Dermis microvascular lymphatic vessel endothelial cell (primary cell): ENCODE data around the gene RNASE12. TPM values are rescaled to one million over a fixed set of nuclear protein-coding genes. Genes with fewer than 3 reads are reported as not detected.
"Not testable (repeated sequence)": the region's sequence is repeated elsewhere in the genome, so short reads cannot be mapped to it uniquely, and the experiment has no call there.

Experiments used
- DNase-seq, 2 donors: peaks; one replicate each; pipeline versions ENCODE4 v3.0.0 to v3.0.0-alpha.2; 2010; ENCODE audit warnings: low read depth in 2 of 2
- total RNA-seq: library from RNA; depleted of rRNA; stranded (reverse); fragments of >200 nt; gene quantifications from 2 replicates; pipeline ENCODE4 v1.2.1, GENCODE V29; 2014

RNASE12 gene
- total RNA-seq, 1 donor from 2014 or later: not detected

DNA sequence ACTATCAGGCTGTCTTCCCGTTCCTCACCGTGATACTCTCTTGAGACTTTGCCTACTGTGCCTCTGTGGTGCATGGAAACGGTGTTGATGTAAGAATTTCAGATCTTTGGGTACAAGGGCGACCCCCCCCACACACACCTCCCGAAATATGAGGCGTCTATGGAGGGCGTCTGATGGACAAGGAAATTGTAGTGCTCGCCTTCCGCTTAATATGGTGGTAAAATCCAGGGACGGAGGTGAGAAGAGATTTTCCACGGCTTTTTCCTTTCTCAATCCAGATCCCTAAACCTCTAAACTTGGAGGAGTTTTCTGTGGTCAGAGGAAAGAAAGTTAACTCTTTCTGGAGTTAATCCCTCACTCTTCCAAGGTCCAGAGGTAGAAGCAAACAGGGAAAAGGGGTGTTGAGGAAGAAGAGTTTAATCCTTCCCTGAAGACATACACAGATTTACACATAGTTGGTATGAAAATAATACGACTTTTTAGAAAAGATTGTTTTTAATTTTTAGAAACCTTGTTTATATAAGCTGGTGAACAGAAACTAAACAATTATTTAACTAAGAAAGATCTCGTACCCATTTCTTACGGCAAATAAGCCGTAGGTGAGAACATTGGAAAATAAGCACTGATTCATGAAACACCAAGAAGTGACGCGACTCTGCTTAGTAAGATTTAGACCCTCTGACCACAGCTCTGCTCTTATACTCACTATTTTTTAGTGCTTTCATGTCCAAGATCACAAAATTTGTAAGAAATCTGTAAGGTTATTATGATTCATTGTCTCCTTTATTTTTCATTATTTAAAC lies 23.1 kb upstream of the RNASE12 start:
- no peak for DNase-seq

DNA sequence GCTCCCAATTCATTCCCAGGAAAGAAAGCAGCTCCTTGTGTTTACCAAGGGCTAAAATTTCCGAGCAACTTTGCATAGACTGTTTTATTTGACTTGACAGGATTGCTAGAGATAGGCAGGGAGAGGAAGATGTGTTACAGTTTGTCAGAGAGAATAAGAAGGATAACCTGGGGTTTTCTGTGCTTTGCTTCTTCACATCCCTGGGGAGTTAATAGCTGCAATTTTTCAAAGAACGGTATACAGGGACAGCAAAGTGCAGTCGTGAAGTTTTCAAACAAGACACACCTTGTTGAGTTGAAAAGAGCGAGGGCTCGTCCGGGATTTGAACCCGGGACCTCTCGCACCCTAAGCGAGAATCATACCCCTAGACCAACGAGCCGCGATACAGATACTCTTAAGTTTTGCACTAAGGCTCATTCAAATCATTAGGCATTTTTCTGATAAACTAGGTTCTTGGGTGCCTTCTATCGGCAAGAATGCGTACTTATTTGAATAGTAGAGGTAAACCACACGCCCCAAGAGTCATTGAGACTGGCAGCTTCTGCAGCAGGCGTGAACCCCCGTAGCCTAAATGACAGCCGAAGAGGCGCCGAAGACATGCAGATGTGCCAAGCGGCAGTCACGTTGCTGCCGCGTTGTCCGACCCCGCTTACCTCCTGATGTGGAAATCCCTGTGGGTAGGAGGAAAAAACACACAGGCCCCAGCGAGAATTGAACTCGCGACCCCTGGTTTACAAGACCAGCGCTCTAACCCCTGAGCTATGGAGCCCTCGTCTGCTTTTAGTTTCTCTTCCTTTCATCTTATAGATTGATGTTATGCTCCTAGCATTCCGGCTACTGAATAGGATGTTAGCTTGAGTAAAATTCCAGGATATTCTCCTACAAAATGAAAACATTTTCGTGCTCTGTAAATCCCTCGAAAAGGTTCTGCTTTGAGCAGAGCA lies 22.2 kb upstream of the RNASE12 start:
- DNase-seq: peak; percentile 90 to 96

GRCh38 chr14:20612403-20612802 lies 21.2 kb upstream of the RNASE12 start:
- no peak for DNase-seq

DNA sequence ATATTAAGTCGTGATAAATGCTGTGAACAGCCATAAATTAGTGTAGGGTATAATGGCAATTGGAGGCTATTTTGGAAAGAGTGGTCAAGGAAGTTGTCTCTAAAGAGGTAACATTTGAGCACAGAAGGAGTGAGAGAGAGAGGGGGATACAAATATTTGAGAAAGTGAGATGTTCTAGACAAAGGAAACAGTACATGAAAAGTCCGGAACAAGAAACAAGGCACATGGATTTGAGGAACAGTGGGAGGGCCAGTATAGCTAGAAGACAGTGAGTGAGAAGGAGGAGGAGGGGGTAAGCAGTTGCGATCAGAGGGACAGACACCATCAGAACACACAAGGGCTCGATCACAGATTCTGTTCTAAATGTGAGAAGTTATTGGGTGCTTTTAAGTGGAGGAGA lies 20.1 kb upstream of the RNASE12 start:
- DNase-seq: no peak

DNA sequence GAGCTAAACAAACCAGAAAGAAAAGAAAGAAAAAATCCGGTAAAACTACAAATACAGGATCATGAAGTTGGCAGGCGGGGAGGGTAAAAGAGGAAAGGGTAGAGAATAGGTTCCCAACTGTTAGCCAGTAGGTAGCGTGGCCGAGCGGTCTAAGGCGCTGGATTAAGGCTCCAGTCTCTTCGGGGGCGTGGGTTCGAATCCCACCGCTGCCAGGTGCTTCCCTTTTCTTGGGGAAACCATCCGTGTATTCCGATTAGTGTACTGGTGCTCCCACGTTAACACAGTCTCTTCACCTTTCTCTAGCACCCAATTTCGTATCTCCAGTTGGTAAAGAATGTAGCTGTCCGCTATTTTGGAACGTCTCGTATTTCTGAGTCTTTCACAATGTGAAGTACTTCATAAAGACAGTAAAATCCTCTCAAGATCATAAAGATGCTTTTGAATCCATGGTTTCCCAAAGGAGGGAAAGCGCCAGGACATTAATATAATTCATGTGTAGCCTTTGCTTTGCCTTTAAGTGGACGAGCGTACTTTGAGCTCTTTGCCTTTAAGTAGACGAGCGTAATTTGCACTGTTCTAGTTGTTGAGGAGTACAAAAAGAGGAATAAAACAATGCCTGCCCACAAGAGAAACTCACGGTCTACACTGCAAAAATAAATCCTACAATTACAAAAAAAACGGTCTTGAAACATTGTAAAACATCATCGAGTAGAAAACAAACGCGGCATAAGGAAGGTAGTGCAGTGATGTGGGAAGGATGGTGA lies 19.0 kb upstream of the RNASE12 start:
- peak; percentile 58 to 74 for DNase-seq

GRCh38 chr14:20609215-20610001 lies 18.2 kb upstream of the RNASE12 start:
- DNase-seq: peak; percentile 86

DNA sequence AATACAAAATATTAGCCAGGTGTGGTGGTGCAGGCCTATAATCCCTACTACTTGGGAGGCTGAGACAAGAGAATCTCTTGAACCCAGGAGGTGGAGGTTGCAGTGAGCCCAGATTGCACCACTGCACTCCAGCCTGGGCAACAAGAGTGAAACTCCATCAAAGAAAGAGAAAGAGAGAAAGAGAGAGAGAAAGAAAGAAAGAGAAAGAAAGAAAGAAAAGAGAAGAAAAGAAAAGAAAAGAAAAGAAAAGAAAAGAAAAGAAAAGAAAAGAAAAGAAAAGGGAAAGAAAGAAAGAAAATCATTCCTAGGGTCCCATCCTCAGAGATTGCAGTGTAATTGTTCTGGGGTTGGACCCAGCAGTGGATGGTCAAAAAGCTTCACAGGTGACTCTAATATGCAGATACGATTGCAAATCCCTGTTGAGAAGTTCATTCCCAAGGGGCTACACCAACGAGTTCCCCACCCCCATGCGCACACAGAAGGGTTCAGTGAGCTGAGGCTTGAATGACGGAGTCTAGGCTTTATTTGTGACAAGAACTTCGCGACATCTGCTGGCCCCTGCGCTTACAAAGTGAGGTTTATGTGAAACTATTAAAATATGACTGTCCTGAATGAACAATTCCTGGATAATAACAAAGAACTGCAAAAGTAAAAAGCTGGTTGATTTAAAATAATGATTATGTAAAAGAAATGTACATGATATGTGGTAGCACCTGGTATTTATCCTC lies 17.4 kb upstream of the RNASE12 start:
- DNase-seq: no peak

DNA sequence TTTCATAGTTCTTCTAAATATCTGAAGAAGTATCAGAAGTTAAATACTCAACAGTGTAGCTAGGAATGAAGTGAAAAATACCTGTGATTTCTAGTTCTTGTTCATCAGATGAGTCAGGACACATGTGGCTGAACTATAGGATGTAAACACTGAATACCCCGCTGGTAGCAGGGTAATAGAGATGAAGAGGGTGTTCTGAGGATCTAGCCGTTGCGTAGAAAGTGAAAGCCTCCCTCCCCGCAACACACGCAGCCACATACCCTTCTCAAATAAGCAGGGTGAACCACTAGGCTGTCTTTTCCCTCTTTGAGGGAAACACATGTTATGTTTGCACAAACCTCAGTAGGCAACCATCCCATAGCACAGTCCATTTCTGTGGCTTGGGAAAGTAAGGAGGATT lies 16.4 kb upstream of the RNASE12 start:
- DNase-seq: no peak

DNA sequence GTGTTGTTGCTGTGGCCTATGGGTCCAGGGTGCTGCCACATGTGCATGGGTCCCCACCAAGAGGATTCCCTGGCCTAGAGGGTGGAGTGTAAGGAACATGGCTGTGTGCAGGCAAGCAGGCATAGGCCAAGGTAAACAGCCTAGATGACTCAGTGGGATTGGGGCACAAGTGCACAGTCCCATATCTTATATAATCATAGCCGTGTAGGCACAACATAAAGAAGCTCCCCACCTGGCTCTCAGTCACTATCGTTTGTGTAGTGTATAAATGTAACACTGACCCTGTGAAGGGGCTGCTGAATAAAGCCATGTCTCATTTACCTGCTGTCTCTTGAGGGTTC lies 15.7 kb upstream of the RNASE12 start:
- no peak for DNase-seq

GRCh38 chr14:20606190-20606901 lies 15.2 kb upstream of the RNASE12 start:
- DNase-seq: peak; percentile 57 to 69

GRCh38 chr14:20603813-20604690 lies 12.9 kb upstream of the RNASE12 start:
- DNase-seq: no peak

GRCh38 chr14:20602583-20602982 lies 11.4 kb upstream of the RNASE12 start:
- no peak for DNase-seq

- DNase-seq: no peak
These were observed 10.3 kb upstream of the RNASE12 start for GRCh38 chr14:20601522-20601921.

DNA sequence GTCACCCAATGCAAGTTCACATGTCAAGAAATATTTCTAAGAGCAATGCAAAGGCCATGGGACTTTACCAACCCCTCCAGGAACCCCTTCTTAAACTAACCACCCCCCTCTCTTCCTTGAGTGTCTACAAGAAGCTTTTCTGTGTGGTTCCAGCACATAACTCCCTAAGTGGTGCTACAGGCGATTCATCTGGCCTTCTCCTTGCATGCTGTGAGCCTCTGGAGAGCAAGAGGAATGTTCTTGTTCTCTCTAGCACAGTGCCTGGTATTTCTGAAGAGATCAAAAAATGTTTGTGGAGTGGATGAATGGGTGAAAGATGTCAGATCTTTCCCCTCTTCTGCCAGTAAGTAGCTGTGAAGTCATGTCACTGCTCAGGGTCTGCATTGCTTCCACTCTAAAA lies 5.9 kb upstream of the RNASE12 start:
- no peak for DNase-seq

- not testable (repeated sequence) for DNase-seq
These were observed 4.5 kb upstream of the RNASE12 start for GRCh38 chr14:20595726-20596125.

DNA sequence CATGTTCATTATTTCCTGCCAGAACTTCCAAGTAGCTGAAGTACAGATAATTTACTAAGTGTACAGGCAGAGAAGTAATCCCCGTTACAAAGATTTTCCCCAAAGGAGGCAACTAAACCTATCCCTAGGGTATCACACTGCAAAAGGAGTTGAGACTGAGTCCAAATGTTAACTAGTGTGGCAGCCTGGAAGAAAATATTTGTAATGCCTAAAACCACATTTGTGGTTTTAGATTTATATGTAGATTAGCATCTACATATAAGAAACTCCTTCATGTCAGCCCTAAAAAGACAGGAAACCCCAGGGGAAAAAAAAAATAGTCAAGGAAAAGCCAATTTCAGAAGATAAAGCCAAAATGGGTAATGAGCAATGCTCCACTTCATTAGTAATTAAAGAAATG lies 1.4 kb upstream of the RNASE12 start:
- no peak for DNase-seq

- DNase-seq: no peak
These were observed 3.6 kb downstream of the RNASE12 start, which contains the start of gene RNASE11 for GRCh38 chr14:20587489-20588154. TSS of gene RNASE11 (minus strand) at chr14:20588001.

DNA sequence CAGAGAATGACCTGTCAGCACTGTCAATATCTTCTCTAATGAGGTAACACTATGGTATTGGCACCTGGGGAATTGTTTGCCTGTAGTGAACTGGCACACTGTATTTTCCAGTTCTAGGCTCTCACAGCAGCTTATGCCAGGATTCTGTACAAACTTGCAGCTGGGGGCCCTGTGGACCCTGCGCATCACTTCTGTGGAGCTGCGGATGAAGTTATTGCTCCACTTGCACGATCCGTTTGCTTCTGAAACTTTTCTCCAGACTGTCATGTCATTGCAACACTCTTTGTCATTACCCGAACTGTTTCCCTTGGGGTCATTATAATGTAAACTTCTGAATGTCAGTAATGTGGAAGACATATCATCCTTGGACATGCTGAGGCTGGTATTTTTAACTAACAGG lies 7.3 kb downstream of the RNASE12 start:
- no peak for DNase-seq
